Right ventricle myocardium inferior (tissue), 1 donor: Measurements from ENCODE around the gene PARD6B. TPM values are rescaled to one million over a fixed set of nuclear protein-coding genes. Genes with fewer than 3 reads are reported as not detected.
"Not testable (repeated sequence)": the region's sequence is repeated elsewhere in the genome, so short reads cannot be mapped to it uniquely, and the experiment has no call there.

Experiments
- ATAC-seq: fragments of 200-7000 bp; cut with Tn5 transposase; one replicate; pipeline ENCODE4 v1.9.1; 2020; ENCODE audit warnings: mild to moderate bottlenecking, moderate library complexity
- DNase-seq: peaks from one replicate; pipeline ENCODE4 v3.0.0; 2021; ENCODE audit errors: missing footprints
- intact Hi-C: fragments of 100-400 bp; cut with DNase I; formaldehyde crosslinking; loops from one replicate; pipeline ENCODE4 v1.11.0; 2022
- total RNA-seq: library from RNA; stranded (reverse); fragmentation: NEBNext Ultra II Directional; extraction: Animal tissue kit (Norgen Biotek cat#: 25700); gene quantifications from one replicate; pipeline ENCODE4 v1.2.1, GENCODE V29; 2021
- donor health status: DM: no; HTN: yes; CAD: no; lungs with severe emphysema.

PARD6B gene
- total RNA-seq, 1 donor from 2014 or later, result 5.6 TPM

DNA sequence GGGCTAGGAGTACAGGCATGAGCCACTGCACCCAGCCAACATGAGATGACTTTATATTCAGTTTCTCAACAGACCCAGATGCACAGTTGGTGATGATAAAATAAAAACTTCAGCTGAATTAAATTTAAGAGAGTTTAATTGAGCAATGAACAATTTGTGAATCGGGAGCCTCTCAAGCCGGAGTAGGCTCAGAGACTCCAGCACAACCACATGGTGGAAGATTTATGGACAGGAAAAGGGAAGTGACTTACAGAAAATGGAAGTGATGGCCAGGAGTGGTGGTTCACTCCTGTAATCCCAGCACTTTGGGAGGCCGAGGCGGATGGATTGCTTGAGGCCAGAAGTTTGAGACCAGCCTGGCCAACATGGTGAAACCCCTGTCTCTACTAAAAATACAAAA, 53.1 kb downstream of the PARD6B start:
- ATAC-seq (no peak), DNase-seq (no peak)
- intact Hi-C loops, result no loop called here

DNA sequence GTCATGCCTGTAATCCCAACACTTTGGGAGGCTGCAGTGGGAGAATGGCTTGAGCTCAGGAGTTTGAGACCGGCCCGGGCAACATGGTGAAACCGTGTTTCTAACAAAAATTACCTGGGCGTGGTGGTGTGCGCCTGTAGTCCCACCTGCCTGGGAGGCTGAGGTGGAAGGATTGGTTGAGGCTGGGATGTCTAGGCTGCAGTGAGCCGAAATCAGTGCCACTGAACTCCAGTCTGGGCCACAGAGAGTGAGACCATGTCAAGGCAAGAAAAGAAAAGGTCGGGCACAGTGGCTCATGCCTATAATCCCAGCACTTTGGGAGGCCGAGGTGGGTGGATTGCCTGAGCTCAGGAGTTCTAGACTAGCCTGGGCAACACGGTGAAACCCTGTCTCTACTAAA, 55.3 kb downstream of the PARD6B start:
- intact Hi-C loops, result no loop called here
- ATAC-seq, result no peak
- DNase-seq, result no peak

DNA sequence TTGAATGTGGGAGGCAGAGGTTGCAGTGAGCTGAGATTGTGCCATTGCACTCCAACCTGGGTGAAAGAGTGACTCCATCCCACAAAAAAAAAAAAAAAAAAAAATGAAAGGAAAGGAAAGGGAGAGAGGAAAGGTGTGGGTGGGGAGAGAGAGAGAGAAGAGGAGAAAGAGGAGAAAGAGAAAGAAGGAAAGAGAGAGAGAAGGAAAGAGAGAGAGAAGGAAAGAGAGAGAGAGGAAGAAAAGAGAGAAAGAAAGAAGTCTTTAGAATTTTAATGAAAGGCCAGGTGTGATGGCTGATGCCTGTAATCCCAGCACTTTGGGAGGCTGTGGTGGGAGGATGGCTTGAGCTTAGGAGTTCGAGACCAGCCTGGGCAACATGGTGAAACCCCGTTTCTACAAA, 55.8 kb downstream of the PARD6B start:
- DNase-seq, result no peak
- intact Hi-C loops, result no loop called here
- ATAC-seq, result no peak

DNA sequence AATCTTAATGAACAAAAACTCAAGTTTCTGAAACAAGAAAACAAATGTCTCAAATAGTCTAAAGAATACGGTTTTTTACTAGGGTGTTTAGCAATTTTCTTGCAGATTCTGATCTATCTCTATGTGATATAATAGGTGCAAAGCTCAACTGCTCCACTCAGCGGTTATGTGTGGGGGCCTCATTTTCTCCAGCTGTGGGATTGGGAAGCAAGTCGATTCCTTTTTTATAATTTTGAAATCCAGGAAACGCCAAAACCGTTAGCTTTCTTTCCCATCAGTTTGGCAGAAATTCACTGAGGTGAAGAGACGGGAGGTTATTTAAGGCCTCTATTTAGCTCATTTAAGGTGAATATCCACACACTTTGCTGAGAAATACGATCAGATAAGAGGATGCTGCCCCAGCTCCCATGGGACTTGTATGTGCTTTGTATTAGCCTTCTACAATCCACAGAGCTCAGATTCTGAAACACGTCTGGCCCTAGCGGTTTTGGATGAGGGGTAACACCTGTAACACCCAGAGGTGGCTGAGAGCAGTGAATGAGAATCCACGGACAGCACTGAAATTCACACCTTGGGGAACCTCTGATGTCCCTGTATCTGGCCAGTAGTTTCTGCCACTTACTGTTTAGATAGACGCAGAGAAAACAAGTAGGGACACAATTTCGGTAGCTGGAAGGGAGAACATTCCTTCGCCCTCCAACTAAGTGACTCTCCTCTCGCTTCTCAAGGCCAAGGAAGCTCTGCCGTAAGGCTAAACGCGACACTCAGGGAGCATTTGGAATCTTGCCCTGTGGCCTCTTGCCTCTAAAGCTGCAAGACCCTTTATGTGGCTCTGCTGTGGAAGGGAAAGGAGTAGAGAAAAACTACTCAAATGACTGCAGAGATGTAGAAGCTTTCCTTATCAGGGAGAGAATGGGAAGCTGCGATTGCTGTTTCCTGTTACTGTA, 56.9 kb downstream of the PARD6B start:
- intact Hi-C loops, result no loop called here
- no peak for DNase-seq
- no peak for ATAC-seq

DNA sequence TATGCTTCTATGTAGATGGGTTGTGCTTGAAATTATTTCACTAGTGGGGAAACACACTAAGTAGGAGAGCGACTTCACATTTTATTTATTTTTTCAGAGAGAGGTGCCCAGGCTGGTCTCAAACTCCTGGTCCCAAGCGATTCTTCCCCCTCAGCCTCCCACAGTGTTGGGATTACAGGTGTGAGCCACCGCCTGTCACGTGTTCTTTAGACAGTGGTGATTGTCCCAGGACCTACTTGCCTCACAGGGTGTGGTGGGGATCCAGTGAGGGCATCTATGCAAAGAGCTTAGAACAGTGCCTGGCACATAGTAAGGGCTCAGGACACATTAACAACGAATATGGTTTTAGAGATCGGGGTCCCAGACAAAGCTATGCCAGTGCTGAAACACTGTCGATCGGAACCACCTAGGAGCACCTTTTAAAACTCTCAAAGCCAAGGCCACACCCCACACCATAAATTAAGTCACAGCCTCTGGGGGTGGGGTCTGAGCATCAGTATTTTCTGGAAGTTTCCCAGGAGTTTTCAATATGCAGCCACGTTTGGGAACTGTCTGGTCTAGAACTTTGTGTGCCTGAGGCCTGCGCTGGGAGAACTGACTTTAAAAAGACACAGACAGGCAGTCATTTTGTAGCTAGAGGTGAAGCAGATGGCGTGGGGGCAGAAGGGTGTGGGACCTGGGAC, 58.7 kb downstream of the PARD6B start:
- intact Hi-C loops, result loop anchor here (5.0 kb wide), 1 partner anchor 517 kb away; no protein-coding TSS in a partner anchor
- no peak for ATAC-seq
- no peak for DNase-seq

DNA sequence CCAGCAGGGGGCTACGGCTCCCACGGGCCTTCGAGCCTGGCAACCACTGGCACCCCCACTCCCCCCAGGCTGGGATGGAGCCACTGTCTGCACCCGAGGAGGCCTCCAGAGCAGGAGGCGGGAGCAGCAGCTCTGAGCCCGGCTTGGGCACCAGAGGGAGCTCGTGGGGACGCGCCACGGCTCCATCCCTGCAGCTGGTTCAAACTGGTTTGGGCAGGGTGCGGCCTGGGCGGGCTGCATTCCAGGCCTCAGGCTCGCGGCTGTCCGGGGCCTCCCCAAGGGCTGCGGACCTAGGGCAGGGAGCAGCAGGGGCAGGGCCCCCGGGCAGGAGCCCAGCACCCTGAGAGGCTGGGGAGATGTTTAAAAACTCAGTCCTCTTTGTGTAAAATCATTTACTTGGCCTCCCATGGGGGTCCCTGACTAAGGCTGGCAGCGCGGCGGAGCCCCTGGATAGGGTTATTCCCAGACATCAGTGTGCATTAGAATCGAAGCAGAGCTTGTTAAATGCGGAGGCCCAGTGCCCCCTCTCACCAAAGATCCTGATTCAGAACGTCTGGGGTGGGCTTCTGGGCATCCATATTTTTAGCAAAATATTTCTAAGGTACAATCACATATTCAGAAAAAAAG, 59.4 kb downstream of the PARD6B start:
- DNase-seq (peak; percentile 93), ATAC-seq (peak; percentile 87)
- intact Hi-C loops, result loop anchor here (5.0 kb wide), 1 partner anchor 517 kb away; no protein-coding TSS in a partner anchor

DNA sequence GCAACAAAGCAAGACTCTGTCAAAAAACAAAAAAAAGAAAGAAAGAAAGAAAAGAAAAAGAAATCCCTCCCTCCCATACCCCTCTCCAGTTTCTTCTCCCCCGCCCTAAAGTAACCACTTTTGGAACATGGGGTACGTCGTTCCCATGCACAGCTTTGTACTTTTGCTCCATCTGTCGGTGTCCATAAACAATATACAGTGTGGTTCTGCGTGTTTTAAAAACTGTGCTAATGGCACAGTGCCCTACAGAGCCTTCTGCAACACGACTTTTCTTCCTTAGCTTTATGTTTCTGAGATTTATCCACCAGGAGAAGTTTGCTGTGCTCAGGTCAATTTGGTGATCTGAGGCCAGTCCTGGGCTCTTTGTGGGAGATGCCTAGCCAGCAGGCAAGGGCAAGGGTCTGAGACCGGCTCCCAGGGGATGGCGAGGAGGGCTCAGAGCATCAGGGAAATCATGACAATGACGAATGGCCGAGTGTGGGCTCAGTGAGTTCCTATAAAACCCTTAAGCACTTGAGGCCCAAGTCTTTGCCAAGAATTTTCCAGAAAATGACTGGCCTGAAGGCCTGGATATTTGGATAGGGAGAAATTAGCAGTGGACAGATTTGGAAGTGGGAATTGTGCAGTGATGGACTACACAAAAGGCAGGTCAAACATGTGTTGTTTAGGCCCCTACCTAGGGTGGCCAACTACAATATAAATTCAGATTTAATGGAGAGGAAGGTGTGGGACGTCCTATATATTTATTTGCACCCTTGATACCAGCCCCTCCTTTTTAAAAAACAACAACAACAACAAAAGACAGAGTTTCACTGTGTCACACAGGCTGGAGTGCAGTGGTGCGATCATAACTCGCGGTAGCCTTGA, 61.6 kb downstream of the PARD6B start:
- intact Hi-C loops, result loop anchor here (5.0 kb wide), 1 partner anchor 514 kb away; no protein-coding TSS in a partner anchor
- ATAC-seq (no peak), DNase-seq (no peak)

DNA sequence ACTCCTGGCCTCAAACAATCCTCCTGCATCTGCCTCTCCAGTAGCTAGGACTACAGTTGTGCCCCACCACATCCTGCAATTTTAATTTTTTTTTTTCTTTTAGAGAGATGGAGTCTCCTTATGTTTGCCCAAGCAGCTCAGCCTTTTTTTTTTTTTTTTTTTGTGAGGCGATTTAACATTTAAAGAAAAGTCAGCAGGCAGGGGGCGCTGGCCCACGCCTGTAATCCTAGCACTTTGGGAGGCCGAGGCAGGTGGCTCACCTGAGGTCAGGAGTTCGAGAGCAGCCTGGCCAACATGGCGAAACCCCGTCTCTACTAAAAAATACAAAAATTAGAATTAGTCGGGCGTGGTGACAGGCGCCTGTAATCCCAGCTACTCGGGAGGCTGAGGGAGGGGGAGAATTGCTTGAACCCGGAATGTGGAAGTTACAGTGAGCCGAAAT, 62.2 kb downstream of the PARD6B start:
- DNase-seq, ATAC-seq: not testable (repeated sequence)
- intact Hi-C loops, result loop anchor here (1.0 to 5.0 kb wide), 2 partner anchors 138 to 514 kb away; partner anchors contain the start of gene ADNP

DNA sequence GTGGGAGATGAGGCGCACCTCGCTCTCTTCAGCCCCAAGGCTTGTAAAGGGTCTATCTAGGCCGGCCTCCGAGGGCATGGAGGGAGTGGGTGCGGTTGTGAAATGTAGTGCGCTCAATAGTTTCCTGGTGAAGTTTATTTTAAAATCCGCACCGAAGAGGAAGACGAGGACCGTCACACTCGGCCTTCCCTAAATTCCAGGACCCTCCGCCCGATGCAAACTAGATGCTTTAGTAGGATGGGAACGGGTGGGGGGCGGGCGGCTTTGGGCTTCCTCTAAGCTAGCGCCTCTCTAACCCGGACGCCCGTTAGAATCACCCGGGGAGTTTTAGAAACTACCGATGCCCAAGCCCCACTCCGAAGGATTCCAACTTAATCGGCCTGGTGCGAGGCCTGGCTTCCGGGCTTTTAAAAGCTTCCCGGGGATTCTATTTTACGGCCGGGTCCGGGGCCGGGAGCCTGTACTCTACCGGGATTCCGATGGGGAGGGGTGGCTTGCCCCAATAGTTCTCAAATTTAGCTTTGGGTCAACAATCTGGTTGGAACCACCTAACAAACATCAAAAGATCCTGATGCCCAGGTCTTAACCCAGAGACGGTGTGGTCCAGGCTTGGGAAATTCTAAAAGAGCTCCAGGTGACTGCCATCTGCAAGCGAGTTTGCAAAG, 62.9 kb downstream of the PARD6B start:
- DNase-seq (no peak), ATAC-seq (no peak)
- intact Hi-C loops, result loop anchor here (1.0 to 5.0 kb wide), 2 partner anchors 137 to 513 kb away; partner anchors contain the start of gene ADNP

DNA sequence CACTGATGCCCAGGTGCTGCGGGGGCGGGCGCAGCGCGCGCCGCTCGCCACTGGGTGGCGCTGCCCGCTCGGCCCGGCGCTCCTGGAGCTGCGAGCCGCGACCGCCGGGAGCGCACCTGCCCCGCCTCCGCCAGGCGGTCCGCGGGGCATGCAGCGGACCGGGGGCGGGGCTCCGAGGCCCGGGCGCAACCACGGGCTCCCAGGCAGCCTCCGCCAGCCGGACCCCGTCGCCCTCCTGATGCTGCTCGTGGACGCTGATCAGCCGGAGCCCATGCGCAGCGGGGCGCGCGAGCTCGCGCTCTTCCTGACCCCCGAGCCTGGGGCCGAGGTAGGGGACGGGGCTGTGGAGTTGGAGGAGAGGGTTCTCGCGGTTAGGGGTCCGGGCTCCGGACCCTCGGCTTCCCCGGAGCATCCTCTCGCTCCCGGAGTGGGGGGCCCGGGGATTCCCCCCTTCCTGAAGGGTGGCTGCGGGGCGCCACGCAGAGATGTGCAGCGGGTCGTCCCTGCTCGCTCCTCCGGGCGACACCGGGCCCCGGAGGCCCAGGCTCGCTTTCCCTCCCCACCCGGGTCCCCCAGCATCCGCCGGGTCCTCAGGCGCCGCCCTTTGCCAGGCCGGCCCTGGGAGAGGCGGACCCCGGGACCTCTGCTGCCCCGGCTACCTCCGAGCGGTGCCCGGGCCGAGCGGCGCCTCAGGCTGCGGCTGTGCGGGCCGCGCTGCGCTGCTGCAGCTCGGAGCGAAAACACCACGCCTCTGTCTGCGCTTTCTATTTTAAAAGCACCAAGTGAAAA, 63.7 kb downstream of the PARD6B start, which contains the start of gene BCAS4:
BCAS4 (plus strand) TSS at position 216 of the 789 bp plus-strand sequence; CDS start at position 239, 23 bp downstream.
- intact Hi-C loops, result loop anchor here (1.0 to 5.0 kb wide), 2 partner anchors 136 to 512 kb away; partner anchors contain the start of gene ADNP
- ATAC-seq (peak; percentile 86), DNase-seq (peak; percentile 79)

DNA sequence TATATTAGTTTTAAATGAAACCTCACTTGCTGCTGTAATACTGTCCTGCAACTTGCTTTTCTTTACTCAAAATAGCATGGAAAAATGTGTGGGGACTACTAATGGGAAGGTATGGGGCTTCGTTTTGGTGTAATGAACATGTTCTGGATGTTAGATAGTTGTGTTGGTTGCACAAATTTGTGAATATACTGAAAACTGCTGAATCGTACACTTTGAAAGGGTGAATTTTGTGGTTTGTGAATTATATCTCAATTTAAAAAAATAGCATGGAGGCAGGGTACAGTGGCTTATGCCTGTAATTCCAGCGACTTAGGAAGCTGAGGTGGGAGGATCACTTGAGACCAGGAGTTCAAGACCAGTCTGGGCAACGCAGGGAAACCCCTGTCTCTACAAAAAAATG, 65.8 kb downstream of the PARD6B start:
- intact Hi-C loops, result no loop called here
- no peak for ATAC-seq
- DNase-seq, result no peak

DNA sequence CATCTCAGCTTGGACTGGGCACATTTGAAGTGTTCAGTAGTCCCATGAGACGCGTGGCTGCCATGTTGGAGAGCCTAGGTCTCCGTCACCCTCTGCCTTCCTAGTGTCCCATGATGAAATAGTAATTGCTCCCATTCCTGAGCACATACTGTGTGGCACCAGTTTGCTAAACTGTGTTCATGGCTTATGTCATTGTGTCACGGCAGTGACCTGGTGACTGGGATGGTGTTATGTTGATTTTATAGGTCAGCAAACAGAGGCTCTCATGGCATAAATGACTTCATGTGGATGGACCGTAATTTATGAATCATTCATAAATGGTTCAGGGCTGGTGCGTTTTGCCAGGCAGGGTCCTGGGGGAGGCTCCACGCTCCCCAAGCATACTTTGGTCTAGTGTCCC, 67.3 kb downstream of the PARD6B start:
- no peak for DNase-seq
- ATAC-seq, result no peak
- intact Hi-C loops, result no loop called here

DNA sequence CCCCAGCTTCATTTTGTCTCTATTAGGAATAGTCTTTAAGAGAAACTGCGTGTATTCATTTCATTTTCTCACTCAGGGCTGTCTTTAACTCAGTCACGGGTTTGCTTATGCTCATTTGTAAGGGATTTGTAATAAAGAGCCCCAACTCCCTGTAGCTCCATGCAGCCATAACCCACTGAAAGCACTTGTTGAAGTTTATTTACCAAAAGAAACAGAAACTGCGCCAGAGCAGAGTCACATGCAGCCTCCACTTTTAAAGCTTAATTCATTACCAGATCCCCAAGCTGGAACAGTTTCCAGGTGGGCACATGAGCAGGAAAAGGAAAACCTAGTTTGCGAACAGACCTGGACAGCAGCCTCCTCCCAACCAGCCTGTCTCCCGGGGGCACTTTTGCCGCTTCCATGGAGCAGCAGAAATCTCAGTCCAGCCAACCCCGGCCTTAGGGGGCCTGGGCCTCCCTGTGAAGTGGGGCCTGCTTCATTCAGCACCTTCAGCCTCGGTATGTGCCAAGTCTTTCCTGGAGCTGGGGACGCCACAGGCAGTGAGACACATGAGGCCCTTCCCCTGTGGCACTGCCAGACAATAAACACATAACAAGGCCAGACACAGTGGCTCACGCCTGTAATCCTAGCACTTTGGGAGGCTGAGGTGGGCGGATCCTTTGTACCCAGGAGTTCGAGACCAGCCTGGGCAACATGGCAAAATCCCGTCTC, 68.0 kb downstream of the PARD6B start:
- intact Hi-C loops, result no loop called here
- ATAC-seq (no peak), DNase-seq (no peak)

DNA sequence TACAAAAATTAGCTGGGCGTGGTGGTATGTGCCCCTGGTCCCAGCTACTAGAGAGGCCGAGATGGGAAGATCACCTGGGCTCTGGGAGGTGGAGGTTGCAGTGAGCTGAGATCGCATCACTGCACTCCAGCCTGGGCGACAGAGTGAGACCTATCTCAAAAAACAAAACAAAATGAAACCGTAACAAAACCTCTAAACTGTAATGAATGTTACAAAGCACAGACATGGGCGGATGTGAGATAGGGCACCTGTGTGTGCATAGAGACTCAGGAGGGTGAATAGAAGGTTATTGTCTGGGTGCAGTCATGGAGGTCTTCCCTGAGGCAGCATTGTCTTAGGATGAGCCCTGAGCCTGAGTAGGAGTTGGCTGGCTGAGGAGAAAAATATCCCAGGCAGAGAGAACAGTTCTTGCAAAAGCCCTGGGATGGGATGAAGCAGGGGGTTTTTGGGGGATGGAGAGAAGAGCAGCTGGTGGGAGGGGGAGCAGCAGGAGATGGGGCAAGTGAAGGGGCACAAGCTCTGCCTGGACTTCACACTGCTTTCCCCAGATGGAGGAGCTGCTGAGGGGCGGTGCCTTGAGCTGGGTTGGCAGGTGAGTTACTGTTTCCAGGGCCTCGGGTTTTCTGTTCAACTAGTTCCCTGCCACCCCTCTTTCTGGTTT, 68.6 kb downstream of the PARD6B start:
- DNase-seq (no peak), ATAC-seq (no peak)
- intact Hi-C loops, result no loop called here

DNA sequence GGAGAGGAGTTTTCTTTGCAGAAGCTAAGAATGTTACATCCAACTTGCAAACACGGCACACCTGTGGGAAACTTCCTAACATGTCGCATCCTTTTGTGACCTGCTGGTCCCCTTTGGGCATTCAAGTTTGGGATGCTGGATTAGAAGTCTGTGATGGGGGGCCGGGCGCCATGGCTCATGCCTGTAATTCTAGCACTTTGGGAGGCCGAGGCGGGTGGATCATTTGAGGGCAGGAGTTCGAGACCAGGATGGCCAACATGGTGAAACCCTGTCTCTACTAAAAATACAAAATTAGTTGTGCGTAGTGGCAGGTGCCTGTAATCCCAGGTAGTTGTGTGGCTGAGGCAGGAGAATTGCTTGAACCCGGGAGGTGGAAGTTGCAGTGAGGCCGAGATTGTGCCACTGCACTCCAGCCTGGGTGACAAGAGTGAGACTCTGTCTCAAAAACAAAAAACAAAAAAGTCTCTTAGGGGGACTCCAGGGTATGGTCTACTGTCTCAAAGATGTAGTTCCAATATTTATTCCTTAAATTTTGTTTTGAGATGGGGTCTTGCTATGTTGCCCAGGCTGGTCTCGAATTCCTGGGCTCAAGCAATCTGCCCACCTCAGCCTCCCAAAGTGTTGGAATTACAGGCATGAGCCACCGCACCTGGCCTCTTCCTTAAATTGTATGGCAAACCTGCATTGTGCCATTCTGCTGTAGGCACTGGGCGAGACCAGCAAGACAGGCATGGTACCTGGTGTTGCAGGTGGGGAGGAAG, 69.8 kb downstream of the PARD6B start:
- ATAC-seq, intact Hi-C loops, DNase-seq: not testable (repeated sequence)
